Fibroblast of pulmonary artery (primary cell): ENCODE measurements around the gene GNS.

Experiments used
- DNase-seq: peaks from one replicate; pipeline ENCODE4 v3.0.0-alpha.2; 2010; ENCODE audit warnings: low read depth
- H3K4me3 ChIP-seq: replicated peaks from 2 replicates; pipeline ENCODE4 v1.5.1; 2011; ENCODE audit warnings: low read depth, mild to moderate bottlenecking, control low read depth, low read length, moderate library complexity
- CTCF ChIP-seq: IDR thresholded peaks from 2 replicates; pipeline ENCODE4 v1.5.1; 2011; ENCODE audit warnings: mild to moderate bottlenecking, control low read depth, low read length, inconsistent platforms; ENCODE audit errors: missing control alignments

Gene GNS

GRCh38 chr12:64745980-64746379 is 13.2 kb downstream of the GNS start:
- no peak overlapping the region for H3K4me3 ChIP-seq
- TF ChIP-seq CTCF: no peak
- no peak for DNase-seq

GRCh38 chr12:64745259-64745807 is 13.9 kb downstream of the GNS start:
- H3K4me3 ChIP-seq: no peak overlapping the region
- no peak for TF ChIP-seq CTCF
- DNase-seq: no peak

GRCh38 chr12:64744422-64745258 is 14.6 kb downstream of the GNS start:
- H3K4me3 ChIP-seq: peak overlapping the region; percentile 28
- peak; percentile 50 for DNase-seq

GRCh38 chr12:64743206-64743605 is 16.0 kb downstream of the GNS start:
- no peak for TF ChIP-seq CTCF
- DNase-seq: no peak
- no peak overlapping the region for H3K4me3 ChIP-seq

More at GRCh38 chr12:64744422-64745258, 14.6 kb downstream of the GNS start:
- no peak for TF ChIP-seq CTCF

- DNase-seq: no peak
- no peak for TF ChIP-seq CTCF
- H3K4me3 ChIP-seq: no peak overlapping the region
These were observed 16.8 kb downstream of the GNS start for GRCh38 chr12:64742416-64742815.

GRCh38 chr12:64740646-64741045 is 18.6 kb downstream of the GNS start:
- H3K4me3 ChIP-seq: no peak overlapping the region
- TF ChIP-seq CTCF: no peak
- DNase-seq: peak; percentile 44
